ENCODE data around the gene PLA2G4B.

PLA2G4B gene

DNA sequence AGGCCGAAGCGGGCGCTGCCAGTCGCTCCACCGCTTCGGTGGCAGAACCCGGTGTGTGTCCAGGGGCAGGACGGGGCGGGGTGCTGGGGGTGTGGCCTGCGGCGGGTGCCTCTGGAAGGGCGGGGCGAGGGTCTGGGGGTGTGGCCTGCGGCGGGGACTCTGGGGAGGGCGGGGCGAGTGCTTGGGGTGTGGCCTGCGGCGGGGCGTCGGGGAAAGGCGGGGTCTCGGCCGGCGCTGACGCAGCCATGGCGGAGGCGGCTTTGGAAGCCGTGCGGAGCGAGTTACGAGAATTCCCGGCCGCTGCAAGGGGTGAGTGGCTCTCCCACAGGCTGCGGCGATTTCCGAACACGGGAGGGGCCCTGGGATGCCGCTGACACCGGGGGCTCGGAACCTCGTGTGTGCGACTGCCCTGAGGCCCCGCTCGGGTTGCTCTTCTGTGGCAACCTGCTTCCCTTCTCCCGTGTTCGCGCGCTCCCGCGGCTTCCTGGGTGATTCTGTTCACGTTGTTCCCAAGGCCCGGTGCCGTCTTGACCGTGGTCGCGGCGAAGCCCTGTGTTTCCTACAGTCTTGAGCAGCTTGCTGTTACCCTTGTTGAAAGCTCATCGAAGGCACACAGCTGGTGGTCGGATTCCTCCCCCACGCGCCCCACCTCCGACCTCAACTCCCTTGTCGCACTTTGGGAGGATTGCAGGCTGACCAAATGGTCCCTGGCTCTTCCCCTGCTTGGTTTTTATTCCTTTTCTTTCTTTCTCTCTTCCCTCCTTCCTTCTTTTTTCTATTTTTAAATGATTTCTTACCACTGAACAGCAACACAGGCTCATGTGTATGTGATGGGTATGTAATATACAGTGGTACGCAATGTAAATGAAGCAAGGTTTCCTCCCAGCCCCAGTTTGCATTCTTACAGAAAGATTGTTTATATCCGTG lies 10.5 kb upstream of the PLA2G4B start, which contains the start of gene JMJD7:
JMJD7 (plus strand) TSS at position 213 of the 927 bp plus-strand sequence; CDS start at position 246, 33 bp downstream.
- peak; percentile 94 to 98 (median 97) for DNase-seq

DNA sequence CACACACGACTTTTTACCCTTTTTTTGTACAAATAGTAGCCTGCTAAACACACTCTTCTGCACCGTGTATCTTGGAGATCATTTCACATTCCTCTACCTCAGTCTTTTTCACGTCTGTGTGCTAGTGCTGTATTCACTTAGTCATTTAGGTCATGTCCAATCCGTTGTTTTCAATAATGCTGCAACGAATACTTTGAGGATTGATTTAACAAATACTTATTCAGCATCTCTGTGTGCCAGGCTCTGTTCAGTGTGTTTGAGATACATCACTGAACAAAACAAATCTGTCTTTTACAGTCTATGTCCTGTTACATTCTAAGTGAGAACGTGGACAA lies 9.9 kb upstream of the PLA2G4B start:
- DNase-seq, result no peak

DNA sequence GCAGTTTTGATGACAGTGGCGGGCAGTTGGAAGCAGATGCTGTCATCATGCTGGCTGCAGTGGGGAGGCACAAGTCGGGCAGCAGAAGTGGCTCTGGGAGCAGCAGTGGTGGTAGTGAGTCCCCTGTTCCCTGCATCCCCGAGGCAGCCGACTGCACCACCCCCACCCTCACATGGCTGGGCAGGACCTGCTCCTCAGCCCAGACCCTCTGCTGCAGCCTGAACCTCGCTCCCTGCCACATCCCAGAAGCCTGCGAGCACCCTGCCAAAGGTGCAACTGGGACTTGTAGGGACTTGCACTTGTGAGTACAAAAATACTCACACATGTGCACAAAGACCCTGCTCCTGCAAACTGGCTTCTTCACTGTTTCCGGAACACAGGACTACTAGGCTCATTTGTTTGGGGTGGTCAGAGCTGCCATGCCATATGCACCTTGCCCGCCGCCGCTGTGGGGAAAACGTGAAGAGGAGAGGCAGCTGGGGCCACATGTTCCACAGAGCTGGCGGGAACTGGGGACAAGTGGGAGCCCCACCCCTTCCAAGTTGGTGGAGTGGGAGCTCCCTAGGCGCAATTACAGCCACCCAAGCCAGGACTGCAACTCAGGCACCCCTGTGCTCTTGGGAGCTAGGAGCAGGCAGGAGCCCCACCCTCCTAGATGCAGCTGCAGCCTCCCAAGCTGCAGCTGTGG lies 8.5 kb upstream of the PLA2G4B start:
- DNase-seq, result no peak

DNA sequence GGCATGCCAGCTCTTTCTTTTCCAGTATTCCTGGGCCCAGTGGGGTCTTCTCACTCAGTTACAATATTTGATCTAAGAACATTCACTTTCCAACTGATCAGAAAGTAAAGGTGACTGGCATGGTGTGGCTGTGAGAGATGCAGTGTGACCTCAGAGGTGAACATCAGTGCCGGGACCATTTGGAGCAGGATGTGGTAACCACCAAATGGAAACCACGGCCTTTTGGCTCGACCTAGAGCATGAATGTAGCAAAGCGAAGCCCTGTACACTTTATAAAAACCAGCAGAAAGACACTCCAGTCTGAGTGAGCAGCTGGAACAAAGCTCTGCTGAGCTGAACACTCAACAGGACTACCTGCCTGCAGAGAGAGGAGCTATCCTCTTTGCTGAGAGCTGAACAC lies 7.4 kb upstream of the PLA2G4B start:
- peak in 1 of 4 experiments; percentile 22 for DNase-seq

DNA sequence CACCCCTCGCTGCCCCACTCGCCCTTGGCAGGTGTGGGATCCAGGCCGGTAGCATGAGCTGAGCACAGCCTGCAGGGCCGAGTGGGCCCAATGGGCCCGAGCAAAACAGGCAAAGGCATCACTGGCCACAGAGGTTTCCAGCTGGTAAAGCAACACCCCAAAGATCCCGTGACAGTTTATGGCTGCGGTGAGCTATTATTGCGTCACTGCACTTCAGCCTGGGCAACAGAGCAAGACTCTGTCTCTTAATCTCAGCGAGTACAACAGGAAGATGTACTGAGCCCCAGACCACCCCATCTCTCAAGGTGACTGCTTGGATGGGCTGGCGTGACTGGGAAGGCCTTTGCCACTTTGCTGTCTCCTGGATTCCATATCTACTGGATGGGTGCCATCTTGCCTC lies 6.4 kb upstream of the PLA2G4B start:
- DNase-seq, result no peak

DNA sequence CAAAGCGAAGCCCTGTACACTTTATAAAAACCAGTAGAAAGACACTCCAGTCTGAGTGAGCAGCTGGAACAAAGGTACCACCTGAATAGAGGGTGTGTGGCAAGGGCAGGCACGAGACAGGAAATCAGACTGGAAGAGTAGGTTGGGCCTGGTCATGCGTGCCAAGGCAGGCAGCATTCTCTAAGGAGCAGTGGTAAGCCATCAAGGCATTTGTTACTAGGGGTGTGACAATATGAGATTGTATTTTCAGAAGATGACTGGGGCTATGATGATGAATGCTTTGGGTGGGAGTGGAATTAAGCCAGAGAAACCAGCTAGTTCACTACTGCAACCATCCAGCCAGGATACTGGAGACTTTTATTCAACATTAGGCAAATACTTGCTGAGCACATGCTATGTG lies 5.8 kb upstream of the PLA2G4B start:
- no peak for DNase-seq

DNA sequence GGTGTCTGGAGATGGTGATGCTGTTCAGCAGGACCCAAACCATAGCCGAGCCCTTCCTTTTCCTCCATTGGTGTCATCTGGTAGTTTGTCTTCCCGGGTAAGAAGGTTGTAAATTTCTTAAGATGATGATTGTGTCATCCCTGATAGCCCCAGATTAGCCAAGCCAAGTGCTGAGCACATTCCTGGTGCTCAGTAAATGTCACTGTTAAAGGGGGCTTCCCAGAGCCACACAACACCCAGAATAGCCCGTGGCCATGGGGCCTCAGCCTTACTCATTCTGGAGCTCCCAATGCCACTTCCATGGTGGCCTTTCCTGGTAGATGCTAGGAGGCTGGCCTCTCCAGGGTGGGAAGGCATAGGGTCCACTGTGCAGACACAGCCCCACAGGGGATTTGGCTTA lies 4.6 kb upstream of the PLA2G4B start:
- no peak for DNase-seq

DNA sequence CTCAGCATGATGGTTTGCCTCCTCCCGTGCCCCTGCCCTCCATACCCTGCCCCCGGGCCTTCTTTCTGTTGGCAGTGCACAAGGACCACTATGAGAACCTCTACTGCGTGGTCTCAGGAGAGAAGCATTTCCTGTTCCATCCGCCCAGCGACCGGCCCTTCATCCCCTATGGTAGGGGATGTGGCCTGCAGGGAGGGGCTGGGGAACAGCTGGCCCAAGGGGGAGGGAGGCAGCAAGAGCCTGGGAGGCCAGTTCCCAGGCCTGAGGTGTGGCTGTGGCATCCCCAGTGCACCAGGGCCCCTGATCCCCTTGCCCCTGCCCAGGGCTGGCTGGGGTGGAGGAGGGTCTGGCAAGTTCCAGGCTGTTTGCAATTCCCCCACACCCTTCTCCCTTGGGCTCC lies 2.6 kb upstream of the PLA2G4B start:
- no peak for DNase-seq

DNA sequence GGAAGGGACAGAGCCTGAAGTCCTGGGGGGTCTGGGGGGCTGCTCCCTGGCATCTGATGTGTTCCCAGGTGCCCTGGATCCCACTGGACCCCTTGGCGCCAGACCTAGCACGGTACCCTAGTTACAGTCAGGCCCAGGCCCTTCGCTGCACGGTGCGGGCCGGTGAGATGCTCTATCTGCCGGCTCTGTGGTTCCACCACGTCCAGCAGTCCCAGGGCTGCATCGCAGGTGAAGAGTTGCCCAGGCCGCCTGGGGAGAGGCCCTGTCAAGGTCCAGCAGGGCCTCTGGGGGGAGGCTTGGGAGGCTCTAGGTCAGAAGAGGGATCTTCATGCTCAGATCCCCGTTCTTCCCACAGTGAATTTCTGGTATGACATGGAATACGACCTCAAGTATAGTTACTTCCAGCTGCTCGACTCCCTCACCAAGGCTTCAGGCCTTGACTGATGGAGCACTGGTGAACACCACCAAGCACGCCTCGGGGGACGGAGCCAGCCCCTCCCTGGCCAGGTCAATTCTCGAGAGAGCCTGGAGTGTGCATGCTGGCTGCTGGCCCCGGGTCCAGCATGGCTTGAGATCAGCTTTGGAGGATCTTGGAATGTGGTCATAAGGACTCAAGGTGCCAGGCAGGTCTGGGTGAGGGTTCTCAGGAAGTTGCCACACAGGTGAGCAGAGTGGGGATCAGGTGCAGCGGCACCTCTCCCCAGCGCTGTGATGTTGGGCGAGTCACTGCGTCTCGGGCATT lies 1.8 kb upstream of the PLA2G4B start:
- no peak for DNase-seq

DNA sequence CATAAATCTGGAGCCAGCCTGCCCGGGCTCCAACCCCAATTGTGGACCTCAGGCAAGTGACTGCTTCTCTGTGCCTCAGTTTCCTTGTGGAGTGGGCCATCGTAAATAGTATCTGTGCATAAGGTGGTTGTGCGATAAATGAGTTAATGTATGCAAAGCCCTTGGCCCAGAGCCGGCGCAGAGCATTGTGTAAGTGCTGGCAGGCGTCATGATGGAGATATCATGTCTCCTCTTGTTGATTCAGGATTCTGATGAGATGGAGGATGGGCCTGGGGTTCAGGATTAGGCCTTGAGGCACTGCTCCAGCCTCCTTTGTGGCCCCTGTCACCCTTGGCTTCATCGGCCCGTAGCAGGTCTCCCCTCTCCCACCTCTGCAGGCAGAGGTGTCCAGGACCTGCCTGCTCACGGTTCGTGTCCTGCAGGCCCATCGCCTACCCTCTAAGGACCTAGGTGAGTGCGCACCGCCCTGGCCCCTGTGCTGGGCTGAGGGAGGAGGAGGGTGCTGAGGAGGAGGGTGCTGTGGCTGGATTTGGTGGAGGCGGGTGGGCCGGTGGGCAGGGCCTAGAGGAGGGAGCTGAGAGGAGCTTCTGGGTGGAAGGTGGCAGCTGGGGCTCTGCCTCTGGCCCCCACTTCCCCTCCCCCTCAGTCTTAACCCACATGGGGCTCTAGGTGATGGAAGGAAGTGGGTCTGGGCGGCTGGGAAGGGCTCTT lies 1.3 kb downstream of the PLA2G4B start:
- no peak for DNase-seq

DNA sequence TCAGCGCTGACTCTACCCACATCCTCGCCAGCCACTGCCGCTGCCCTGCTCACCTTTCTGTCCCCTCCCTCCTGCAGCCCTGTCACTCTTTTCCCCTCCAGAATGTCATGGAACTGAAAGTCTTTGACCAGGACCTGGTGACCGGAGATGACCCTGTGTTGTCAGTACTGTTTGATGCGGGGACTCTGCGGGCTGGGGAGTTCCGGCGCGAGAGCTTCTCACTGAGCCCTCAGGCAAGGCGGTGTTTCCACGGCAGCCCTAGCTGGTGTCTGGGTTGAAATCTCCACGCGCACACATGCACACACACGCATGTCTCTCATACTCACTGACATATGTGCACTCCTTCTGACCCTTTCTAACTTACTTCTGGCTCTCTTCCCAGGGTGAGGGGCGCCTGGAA lies 2.0 kb downstream of the PLA2G4B start:
- DNase-seq, result no peak

DNA sequence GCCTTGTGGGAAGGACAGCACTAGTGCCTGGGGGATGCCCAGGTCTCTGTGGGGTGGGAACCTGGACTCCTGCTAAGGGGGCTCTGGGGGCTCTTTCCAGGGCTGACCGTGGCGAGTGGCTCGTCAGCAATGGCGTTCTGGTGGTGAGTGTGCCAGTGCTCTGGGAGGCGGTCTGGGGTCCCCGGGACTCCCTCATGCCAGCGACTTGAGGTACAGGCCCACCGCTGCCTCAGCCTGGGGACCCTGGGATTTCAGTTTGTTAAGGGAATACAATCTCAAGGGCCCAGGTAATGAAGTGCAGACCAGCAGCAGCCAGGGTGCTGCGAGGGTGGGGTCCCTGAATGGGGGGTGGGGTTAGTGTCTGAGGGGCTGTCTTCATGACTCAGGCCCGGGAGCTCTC lies 2.5 kb downstream of the PLA2G4B start:
- DNase-seq, result no peak

DNA sequence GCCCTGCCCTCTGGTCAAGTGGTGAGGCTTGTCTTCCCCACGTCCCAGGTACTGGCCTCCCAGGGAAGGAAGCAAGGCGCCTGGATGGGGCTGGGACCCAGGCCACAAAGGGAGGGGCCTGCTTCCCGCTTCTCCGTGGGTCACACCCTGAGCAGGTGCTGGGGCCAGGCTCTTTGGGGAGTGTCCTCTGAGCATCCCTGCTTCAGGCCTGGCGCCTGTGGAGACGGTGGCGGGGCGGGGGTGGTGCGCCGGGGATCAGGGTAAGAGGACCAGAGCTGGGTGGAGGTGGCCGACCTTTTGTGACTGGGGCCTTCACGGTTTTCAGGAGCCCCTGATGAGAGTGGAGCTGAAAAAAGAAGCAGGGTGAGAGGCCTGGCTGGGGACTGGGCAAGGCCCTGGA lies 3.6 kb downstream of the PLA2G4B start:
- no peak for DNase-seq

DNA sequence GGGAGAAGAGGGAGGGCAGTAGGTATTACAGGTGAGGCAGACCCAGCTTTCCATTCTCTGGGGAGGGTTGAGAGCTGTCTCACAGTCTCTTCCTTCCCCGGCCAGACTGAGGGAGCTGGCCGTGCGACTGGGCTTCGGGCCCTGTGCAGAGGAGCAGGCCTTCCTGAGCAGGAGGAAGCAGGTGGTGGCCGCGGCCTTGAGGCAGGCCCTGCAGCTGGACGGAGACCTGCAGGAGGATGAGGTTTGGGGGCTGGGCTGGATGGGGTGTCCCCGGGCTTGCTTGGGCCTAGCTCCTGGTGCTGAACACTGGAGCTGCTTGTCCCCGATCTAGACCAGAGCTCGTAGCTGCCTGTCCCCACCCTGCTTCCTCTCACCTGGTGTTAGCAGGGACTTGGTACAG lies 4.9 kb downstream of the PLA2G4B start:
- DNase-seq, result no peak

DNA sequence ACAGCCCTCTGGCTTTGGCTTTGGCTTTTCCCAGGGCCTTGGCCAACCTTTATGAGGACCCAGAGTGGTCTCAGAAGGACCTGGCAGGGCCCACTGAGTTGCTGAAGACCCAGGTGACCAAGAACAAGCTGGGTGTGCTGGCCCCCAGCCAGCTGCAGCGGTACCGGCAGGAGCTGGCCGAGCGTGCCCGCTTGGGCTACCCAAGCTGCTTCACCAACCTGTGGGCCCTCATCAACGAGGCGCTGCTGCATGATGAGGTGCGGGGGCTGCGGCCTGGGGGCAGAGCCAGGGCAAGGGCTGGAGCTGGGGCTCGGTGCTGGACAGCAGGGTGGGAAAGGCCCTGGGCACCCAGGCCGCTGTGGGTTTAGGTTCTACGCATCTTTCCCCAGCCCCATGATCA lies 6.2 kb downstream of the PLA2G4B start:
- DNase-seq, result no peak

DNA sequence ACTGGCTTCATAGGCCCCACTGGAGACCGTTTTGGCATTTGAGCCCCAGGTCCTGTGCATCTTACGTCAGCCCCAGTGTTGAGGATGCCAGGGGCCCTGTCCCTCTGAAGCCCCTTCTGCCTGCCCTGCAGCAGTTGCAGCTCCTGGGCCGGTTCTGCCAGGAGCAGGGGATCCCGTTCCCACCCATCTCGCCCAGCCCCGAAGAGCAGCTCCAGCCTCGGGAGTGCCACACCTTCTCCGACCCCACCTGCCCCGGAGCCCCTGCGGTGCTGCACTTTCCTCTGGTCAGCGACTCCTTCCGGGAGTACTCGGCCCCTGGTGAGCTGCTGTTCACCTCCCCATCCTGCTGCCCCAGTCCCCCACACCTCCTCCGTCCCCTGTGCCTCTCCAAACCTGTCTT lies 8.6 kb downstream of the PLA2G4B start:
- no peak for DNase-seq

DNA sequence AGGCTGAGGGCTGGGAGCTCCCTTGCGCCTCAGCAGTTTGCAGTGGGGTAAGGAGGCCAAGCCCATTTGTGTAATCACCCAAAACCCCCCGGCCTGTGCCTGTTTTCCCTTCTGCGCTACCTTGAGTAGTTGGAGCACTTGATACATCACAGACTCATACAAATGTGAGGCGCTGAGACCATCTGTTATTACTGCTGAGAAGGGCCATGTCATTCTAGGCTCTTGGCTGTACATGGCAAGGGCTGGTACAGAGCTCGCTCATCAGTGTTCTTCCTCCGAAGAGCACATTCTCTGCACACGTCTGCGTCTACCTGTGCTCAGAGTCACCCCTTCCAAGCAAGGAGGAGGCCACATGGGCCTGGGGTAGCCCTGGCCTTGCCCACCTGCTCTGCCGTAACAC lies 9.3 kb downstream of the PLA2G4B start:
- DNase-seq, result no peak

DNA sequence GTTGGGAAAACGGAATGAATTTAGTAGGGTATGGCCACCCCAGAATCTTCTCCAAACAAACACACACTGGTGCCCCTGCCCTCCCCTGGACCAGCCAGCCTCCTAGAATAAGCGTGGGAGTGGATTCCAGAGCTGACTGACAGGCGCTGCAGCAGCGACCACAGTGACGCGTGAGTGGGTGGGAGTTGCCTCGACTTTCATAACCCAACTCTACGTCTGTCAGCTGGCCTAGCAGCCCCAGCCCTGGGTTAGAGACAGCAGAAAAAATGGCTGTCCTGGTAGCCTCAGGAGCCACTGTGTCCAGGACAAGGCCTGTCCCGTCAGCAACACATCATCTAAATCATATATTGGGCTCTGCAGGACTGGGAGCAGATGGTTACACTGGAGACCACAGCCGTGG lies 10.0 kb downstream of the PLA2G4B start:
- DNase-seq, result no peak

DNA sequence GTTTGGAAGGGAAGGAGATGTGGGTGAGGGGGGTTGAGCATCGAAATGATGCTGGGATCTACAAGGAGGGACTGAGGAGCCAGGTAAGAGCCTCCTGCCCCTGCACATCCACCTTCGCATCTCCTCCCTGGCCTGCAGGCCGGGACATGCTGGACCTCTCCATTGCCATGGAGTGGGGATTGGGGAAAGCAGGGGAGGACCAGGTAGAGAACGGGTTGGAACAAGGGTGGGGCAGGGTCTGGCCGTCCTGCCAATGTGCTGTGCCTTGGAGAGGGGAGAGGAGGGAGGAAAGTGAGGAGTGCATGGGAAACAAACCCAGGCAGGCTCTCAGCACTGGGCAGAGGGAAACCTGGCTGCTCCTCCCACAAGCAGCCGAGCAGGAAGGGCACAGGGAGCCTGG lies 10.6 kb downstream of the PLA2G4B start:
- DNase-seq, result no peak

DNA sequence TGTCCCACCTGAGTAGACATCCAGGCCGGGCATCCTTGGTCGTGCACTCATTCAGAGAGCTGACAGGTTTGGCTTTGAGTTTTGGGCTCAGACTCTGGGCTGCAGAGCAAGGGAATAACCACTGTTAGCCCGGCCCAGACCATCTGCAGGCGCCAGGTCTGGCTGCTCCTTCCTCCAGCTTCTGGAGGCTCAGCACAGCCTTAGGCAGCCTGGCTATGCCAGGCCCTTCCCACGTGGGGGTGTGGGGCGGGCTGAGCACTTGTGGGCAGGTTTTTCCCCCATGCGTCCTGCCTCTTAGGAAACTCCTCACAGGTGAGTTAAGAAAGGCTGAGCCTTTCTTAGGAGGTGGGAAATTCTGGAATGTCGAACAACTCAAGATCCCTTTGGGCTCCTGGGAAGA lies 11.2 kb downstream of the PLA2G4B start:
- no peak for DNase-seq

DNA sequence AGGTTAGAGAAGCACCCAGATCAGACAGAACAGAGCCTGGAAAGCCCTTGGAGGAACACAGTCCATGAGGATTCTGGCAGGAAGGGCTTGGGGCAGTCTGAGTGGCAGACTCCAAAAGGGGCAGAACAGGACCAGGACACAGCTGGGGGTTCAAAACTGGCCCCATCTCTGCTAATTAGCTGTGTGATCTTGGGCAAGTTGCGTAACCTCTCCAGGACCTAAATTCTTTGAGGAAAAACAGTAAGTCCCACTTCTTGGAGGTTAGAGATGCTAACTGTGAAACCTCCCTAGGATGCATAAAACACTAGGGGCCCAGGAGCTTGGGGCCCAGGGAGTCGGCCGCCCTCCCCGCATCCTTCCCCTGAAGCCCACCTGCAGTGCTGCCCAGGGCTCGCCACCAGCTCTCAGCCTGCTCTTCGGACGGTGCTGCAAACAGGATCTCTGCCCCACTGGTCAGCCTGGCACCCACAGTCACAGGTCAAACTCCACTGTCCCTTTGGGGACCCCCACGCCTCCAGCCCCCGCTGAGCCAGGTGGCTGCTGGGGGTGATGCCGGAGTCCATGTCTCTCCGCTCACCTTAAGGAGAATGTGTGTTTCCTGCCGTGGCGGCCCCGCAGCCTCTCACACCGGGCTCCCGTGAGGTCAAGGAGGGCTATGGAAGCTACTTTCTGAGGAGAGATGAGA lies 12.0 kb downstream of the PLA2G4B start:
- DNase-seq, result no peak

DNA sequence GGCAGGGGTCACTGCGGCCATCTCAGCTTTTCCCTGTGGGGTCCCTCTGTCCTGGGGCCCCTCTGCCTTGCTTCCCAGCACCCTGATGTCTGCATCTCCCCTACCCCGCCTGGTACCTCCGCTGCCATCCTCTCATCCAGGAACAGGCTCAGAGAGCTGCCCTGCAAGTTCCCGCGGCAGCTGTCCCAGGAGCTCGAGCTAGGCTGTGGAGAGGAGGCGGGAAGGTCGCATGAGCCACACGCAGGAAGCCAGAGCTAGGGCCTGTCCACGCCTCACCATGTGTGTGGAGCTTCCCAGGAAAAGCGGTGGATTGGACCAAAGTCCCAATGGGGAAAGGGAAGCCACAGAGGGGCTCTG lies 12.5 kb downstream of the PLA2G4B start:
- DNase-seq, result no peak

Data from activated CD4-positive, CD25-positive, alpha-beta regulatory T cell (primary cell).